CD4-positive, alpha-beta T cell treated with Interleukin-21 for 1 hour (primary cell): Measurements from ENCODE around the gene CDK4.

ENCODE experiments used
- DNase-seq: peaks from one replicate; pipeline ENCODE4 v3.0.0-alpha.2; 2020

CDK4 gene

DNA sequence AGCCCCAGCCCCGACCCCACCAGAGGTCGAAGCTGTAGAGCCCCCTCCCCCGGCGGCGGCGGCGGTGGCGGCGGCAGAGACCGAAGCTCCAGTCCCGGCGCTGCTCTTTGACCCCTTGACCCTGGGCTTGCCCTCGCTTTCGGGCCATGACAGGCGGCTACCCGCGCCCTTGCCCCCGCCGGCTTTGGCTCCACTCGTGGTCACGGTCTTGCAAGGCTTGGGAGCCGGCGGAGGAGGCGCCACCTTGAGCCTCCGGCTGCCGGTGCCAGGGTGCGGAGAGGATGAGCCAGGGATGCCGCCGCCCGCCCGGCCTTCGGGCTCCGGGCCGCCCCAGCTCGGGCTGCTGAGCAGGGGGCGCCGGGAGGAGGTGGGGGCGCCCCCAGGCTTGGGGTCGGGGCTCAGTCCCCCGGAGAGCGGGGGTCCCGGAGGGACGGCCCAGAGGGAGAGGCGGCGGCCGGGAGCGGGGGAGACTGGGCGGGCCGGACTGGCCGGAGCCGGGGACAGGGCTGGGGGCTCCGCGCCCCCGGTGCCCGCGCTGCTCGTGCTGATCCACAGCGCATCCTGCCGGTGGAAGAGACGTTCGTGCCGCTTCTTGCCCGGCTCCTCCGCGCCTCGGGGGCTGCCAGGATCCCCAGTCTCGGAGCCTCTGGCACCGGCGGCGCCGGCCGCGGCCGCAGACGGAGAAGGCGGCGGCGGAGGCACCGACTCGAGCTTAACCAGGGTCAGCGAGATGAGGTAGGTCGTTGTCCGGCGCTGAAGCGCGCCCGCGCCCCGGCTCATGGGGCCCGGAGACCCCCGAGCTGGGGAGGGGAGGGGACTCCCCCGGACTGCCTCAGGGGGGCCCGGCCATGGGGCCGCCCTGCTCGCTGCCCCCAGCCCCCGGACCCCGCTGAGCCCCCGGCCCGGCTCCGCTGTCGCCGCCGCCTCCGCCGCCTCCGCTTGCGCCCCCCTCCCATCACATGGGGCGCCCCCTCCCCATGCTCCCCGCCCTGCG, 14.3 kb downstream of the CDK4 start:
- no peak for DNase-seq

- DNase-seq = no peak
These were observed 15.2 kb downstream of the CDK4 start for GRCh38 chr12:57736741-57737466.

DNA sequence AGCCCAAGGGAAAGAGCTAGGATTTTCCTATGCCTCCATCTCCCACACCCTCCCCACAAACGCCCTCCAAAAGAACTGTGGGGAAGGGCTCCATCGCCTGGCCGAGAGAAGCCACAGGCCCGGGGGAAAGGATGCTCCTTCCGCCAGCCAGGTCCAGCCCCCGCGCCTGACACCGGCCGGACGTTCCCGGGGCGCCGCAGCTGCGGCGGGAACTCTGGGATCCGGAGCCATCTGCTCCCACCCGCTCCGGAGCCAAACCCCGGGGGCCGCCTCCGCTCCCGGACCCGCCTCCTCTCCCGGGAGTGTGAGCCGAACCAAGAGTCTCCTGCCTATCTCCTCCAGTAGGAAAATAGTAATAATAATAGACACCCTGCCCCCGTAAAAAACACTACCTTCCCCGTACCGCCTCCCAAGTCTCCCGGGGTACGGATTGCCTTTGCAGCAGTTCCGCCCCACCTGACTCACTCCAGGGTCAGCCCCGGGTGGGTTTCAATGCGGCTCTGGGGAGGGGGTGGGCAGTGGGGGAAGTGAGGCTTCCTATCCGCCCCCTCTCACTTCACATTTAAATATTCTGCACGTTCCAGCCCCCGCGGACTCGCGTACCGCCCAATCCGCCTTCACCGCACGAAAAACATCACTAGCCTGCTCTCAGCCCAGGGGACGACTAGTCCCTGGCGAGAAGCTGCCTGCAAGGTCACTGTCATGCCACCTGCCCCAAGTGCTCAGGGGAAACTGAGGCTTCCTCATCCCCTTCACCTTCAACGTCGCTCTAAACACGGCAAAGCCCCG, 16.0 kb downstream of the CDK4 start:
- no peak for DNase-seq

DNA sequence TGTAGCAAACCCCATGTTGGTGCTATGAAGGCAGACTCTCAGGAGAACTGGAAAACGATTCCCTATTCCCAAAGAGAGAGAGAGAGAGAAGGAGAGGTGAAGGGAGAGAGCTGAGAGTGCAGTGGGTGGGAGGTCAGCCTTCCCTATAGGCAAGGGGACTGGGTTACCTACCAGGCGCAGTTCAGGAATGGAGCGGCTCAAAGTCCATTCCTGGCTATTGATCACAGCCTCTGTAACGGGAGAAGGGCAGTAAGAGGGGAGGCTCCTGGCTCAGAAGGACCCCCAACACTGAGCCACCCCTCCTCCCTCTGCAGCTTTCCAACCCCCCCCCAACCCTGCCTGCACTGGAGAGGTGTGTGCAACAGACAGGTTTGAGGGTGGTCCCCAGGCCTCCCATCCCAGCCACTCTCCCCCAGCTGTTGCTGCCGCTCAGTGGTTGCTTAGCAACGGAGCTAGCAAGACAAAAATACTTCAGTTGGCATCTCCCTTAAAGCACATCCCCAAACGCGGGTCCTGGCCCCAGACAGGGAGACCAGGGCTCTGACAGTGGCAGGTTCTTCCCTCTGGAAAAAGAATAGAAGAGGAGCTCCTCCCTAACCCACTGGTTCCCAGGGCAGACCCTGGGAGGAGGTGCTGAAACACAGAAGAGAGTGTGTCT, 16.8 kb downstream of the CDK4 start:
- DNase-seq = no peak

GRCh38 chr12:57734591-57734990, 17.5 kb downstream of the CDK4 start:
- DNase-seq = no peak

GRCh38 chr12:57733928-57734327, 18.2 kb downstream of the CDK4 start:
- no peak for DNase-seq

DNA sequence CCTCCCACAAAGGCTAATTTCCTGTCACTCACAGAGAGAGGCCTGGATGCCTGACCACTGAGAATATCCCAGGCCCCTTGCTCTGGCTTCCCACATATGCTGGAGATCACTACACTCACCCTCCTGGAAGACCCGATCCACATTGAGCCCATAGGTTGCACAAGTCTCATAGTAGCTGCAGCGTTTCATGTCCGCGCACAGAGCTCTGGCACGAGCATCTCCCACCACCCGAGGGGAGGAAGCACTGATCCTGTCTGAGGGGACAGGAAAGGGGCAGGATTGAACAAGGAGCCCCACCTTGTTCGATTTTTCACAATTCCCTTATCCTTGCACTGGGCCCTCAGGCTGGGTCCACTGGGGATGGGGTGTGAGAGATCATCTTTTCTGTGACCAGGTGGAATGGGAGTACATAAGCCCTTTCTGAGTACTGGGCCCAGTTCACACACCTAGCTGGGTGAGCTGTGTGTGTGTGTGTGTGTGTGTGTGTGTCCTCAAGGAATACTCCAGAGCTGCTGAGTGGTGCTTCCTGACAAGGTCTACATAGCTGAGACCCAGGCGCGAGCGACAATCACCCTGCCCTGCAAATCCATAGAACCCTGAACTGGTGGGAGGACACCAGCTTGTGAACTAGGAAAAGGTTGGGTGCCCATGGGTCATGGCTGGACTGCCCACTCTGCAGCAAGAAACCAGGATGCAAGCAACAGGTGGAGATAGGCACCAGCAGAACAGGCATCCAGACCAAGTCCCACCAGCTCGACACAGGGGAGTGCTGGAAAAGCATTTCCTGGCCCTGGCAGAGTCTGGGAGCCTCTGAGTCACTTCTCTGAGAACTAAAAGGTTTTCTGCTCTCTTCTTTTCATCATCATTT, 19.1 kb downstream of the CDK4 start:
- no peak for DNase-seq

DNA sequence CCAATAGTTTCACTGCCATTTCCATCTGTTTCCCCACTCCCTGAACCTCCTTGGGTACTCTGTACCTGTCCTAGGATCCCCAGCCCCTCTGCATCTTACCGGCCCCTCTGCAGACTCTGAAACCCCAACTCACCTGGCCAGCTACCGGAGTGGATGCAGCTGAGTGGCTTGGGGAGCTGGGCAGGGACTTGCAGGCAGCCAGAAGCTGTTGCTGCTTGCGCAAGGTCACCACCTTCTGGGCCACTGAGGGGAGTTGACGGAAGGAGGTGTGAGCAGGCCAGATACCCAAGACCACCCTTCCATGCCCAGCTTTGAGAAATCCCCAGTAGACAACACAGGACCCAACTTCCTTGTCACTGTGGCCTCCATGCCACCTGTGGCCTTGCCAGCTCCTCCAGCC, 19.8 kb downstream of the CDK4 start:
- no peak for DNase-seq

DNA sequence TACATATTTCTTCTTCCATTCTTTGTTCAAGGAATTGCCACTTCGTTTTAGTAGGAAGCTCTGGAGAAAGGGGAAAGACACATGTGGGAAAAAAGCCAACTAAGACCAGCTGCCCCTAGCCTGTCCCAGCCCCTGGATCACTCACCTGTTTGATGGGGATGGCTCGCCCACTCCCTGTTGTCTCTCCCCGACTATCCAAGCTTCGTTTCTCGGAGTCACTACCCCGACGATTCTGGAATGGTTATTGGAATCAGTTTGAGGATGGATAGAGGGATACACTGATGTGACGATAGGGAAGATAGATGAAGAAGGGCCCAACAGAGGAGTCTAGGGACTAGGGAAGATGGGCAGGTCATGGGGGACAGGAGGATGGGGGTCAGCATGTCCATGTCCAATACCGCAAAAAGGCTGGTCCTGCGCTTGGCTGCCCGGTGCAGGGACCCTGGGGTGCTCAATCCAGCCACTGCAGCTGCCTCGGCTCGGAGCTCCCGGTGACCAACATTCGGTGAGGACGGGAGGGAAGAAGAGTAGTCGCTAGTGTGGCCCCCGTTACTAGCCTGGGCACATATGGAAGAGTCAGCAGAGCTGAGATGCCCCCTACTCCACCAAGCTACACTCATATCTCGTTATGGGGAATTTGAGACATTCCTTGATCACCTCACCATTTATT, 20.6 kb downstream of the CDK4 start:
- no peak for DNase-seq

GRCh38 chr12:57730336-57731067, 21.6 kb downstream of the CDK4 start:
- DNase-seq = no peak

GRCh38 chr12:57729321-57729844, 22.7 kb downstream of the CDK4 start:
- DNase-seq = no peak

GRCh38 chr12:57727758-57728395, 24.2 kb downstream of the CDK4 start:
- no peak for DNase-seq

DNA sequence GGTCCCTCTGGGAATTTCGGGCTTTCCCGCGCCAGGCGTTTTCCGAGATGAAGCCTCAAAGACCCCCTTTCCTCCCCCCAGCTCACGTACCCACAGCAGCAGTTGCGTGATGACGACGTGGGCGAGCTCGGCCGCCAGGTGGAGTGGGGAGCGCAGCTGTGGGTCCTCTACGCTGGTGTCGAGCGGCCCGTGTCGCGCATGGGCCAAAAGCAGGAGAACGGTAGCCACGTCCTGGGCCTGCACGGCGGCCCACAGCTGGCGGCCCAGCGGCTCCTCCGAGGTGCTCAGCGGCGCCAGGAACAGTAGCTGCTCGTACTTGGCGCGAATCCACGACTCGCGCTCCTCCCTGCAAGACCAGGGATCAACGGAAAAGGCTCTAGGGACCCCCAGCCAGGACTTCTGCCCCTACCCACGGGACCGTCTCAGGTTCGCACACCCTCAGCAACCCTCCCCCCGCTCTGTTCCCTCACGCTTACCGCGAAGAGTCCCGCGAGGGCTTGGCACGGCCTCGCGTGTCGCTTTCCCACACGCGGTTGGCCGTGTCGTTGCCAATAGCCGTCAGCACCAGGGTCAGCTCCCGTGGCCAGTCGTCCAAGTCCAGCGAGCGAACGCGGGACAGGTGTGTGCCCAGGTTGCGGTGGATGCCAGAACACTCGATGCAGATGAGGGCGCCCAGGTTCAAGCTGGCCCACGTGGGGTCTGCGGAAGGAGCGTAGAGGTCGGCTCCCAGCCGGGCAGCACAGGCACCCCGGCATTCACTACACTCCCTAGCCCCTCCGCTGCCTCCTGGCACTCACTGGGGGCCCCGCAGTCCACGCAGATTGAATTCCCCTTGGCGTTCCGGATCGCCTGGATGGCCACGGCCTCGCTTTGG, 25.0 kb downstream of the CDK4 start:
- no peak for DNase-seq

DNA sequence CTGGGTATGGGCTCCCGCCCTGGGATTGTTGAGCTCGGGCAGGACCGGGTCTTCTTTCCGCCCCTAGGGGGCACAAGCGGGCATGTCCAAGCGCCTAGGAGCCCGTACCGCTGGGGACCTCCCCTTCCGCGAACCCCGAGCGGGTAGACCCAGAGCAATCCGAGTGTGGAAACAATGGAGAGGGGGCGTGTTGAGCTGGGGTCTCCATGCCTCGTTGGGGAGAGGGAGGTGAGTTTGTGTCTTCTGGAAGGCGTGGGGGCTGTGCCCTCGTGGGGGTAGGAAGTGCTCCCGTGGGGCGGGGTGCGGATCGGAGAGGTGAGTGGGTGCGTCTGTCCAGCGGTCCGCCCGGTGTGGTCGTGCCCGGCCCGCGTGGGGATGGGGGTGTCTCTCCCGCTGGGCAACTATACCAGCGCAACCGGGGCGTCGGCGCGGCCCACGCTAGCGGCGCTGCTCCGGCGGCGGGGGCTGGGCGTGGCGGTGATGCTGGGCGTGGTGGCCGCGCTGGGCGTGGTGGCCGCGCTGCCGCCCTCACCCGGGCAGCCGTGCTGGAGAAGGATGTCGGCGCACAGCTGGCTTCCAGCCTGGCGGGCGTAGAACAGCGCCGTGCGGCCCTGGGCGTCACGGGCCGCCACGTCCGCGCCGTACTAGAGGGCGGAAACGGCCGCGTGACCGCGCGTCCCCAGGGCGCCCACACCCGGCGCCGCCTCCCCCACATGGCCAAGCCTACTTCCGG, 25.8 kb downstream of the CDK4 start:
- DNase-seq = peak; percentile 48

- DNase-seq = no peak
These were observed 26.3 kb downstream of the CDK4 start for GRCh38 chr12:57725851-57726150.

DNA sequence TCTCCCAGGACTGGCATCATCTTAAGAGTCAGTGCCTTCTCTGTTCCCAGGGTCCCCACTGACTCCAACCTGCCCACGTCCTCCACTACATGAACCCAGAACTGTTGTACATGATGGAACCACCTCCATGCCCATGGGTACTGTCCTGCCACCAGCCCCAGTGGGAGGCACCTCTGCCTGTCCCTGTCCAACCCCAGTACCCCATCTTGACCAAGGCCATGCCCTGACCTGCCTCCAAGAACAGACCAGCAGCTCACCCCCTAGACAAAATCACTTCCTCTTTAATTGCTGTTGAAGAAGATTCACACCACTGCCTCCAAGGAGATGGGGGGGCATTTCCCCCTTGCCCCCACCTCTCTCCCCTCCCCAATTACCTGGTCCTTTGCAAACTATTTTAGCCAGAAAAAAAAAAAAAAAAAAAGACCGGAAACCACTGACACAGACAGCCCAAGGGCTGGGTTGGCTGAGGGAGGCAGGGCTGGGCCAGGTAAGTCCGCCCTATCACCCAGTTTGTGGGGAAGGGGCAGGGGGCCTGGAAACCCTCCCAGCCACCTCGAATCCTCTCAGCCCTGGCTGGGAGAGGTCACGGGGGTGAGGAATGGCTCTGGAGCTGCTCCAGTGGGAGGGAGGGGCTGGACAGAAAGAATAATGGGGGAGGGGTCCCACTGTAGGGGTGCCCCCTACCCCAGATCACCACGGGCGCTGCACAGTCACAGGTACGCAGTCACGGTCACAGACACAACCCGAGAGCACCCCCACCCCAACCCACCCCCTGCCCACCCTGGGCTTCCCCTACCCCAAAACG, 27.0 kb downstream of the CDK4 start:
- no peak for DNase-seq
